Progenitor cell of endocrine pancreas (in vitro differentiated cells): ENCODE data around the gene KDR. TPM values are rescaled to one million over a fixed set of nuclear protein-coding genes. Genes with fewer than 3 reads are reported as not detected.

ENCODE experiments used
- DNase-seq: peaks from one replicate; pipeline ENCODE4 v3.0.0; 2021; ENCODE audit warnings: low spot score; ENCODE audit not compliant: unreplicated experiment
- H3K27ac Mint-ChIP-seq: 2 replicates; pipeline ENCODE4 v1.8.0; 2021; ENCODE audit warnings: mild to moderate bottlenecking, moderate library complexity, mixed read lengths
- H3K27me3 Mint-ChIP-seq: 2 replicates; pipeline ENCODE4 v1.8.0; 2021; ENCODE audit warnings: mixed read lengths
- H3K36me3 Mint-ChIP-seq: 2 replicates; pipeline ENCODE4 v1.8.0; 2022; ENCODE audit warnings: mixed read lengths; ENCODE audit not compliant: insufficient read depth
- H3K4me1 Mint-ChIP-seq: 2 replicates; pipeline ENCODE4 v1.8.0; 2021; ENCODE audit warnings: low read depth, mixed read lengths
- H3K4me3 Mint-ChIP-seq: 2 replicates; pipeline ENCODE4 v1.8.0; 2021; ENCODE audit warnings: low read depth, mild to moderate bottlenecking, moderate library complexity, mixed read lengths
- H3K9me3 Mint-ChIP-seq: 2 replicates; pipeline ENCODE4 v1.8.0; 2021; ENCODE audit warnings: low read depth, mixed read lengths
- total RNA-seq: library from RNA; stranded (reverse); gene quantifications from 2 replicates; pipeline ENCODE4 v1.2.1, GENCODE V29; 2021
- TF ChIP-seq, protein P1 (sequence below): fragments of 200-600 bp; sonication (generic); IDR thresholded peaks from one replicate; pipeline ENCODE4 v1.5.0; 2021; ENCODE audit warnings: antibody characterized with exemption, mild to moderate bottlenecking; ENCODE audit not compliant: unreplicated experiment

KDR gene
- total RNA-seq, 1 donor from 2014 or later: 0.22 TPM

DNA sequence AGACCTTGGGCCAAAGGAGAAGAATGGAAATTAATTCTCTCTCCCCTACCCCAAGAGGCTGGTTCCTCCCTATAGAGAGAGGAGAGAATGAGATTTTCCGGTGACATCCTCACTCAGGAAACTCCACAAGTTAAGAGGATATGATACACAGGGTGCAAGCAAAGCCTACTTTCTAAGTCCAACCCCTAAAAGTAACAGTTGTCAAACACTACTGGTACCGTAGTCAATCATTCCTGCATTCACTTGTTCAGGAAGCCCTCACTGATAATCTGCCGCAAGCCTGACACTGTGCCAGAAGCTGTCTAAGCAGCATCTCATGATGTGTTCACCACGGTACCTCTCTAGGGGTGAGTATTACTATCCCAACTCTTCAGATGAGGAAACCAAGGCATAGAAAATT, 41.7 kb downstream of the KDR start:
- no peak for DNase-seq
- Mint-ChIP-seq H3K36me3 (no peaks in the 10 kb centered on the region), H3K4me1 (no peaks in the 10 kb centered on the region), H3K27ac (no peak overlapping the region), H3K27me3 (peaks cover 19% of the 10 kb centered on the region), H3K4me3 (no peak overlapping the region), H3K9me3 (no peaks in the 10 kb centered on the region)
- TF ChIP-seq, protein P1, sequence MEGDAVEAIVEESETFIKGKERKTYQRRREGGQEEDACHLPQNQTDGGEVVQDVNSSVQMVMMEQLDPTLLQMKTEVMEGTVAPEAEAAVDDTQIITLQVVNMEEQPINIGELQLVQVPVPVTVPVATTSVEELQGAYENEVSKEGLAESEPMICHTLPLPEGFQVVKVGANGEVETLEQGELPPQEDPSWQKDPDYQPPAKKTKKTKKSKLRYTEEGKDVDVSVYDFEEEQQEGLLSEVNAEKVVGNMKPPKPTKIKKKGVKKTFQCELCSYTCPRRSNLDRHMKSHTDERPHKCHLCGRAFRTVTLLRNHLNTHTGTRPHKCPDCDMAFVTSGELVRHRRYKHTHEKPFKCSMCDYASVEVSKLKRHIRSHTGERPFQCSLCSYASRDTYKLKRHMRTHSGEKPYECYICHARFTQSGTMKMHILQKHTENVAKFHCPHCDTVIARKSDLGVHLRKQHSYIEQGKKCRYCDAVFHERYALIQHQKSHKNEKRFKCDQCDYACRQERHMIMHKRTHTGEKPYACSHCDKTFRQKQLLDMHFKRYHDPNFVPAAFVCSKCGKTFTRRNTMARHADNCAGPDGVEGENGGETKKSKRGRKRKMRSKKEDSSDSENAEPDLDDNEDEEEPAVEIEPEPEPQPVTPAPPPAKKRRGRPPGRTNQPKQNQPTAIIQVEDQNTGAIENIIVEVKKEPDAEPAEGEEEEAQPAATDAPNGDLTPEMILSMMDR: no peak

DNA sequence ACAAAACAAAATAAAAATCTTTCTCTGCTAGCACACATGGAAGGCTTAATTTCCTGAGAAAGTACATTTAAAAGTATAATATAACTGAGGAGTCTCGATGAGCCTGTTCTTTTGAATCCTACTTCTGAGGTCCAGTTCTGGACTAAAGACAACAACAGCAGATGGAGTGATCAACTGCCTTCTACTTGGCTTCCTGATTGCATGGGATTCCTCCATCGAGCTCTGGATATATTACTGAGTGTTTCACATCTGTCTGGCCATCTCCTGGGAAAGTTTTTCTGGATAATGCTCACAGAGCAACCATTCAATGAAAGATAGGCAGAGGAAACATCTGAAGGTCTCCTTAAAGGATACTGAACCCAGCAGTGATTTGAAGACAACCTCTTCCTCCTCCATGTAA, 42.6 kb downstream of the KDR start:
- Mint-ChIP-seq H3K9me3 (no peaks in the 10 kb centered on the region), H3K27me3 (peaks cover 20% of the 10 kb centered on the region), H3K36me3 (no peaks in the 10 kb centered on the region), H3K4me3 (no peak overlapping the region), H3K4me1 (no peaks in the 10 kb centered on the region), H3K27ac (no peak overlapping the region)
- no peak for DNase-seq
- TF ChIP-seq, protein P1: no peak

GRCh38 chr4:55080174-55080865, 45.1 kb downstream of the KDR start:
- no peak for DNase-seq
- TF ChIP-seq, protein P1: no peak
- H3K9me3 Mint-ChIP-seq: no peaks in the 10 kb centered on the region
- peaks cover 23% of the 10 kb centered on the region for H3K27me3 Mint-ChIP-seq
- no peak overlapping the region for H3K4me3 Mint-ChIP-seq
- H3K36me3 Mint-ChIP-seq: no peaks in the 10 kb centered on the region
- no peak overlapping the region for H3K27ac Mint-ChIP-seq
- peaks cover 5% of the 10 kb centered on the region for H3K4me1 Mint-ChIP-seq

- H3K36me3 Mint-ChIP-seq: no peaks in the 10 kb centered on the region
- H3K9me3 Mint-ChIP-seq: no peaks in the 10 kb centered on the region
- DNase-seq: no peak
- peaks cover 5% of the 10 kb centered on the region for H3K4me1 Mint-ChIP-seq
- TF ChIP-seq, protein P1: no peak
- H3K27me3 Mint-ChIP-seq: peaks cover 23% of the 10 kb centered on the region
- no peak overlapping the region for H3K4me3 Mint-ChIP-seq
- H3K27ac Mint-ChIP-seq: no peak overlapping the region
Measured at GRCh38 chr4:55079451-55080173, 45.8 kb downstream of the KDR start.

DNA sequence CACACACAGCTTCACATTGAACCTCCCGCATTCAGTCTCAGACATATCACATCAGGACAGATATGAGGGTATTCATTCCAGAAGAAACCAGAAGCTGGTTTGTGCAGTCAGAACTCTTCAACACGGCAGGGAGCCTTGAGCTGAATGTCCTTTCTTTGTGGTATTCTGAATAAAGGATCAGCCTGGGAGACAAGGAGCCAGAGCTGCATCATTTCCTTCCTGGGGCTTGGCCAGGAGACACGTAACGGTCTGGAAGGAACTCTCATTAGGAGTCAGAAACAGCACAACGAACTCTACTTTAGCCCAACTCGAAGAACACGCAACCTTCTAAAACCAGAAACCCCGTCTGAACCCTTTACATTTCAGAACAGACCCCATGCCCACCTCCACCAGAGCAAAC, 46.4 kb downstream of the KDR start:
- Mint-ChIP-seq H3K4me1 (peaks cover 5% of the 10 kb centered on the region), H3K9me3 (no peaks in the 10 kb centered on the region), H3K27ac (no peak overlapping the region), H3K36me3 (no peaks in the 10 kb centered on the region), H3K27me3 (peaks cover 26% of the 10 kb centered on the region), H3K4me3 (no peak overlapping the region)
- TF ChIP-seq, protein P1: no peak
- DNase-seq: no peak
